IMR-90 (cell line): ENCODE results near the gene LCE4A. TPM values are rescaled to one million over a fixed set of nuclear protein-coding genes. Genes with fewer than 3 reads are reported as not detected.

Source experiments
- ATAC-seq: fragments of 200-7000 bp; cut with Tn5 transposase; 2 replicates; pipeline ENCODE4 v1.9.1; 2020; ENCODE audit warnings: low read depth, mild to moderate bottlenecking, moderate library complexity
- BruUV-seq: library from RNA; stranded (reverse); fragments of 400-500 nt; replicated peaks from 2 replicates; lab custom pipeline; 2021; lab: Mats Ljungman, UMichigan
- CTCF ChIA-PET: fragments of 300-600 bp; formaldehyde crosslinking; extraction: SDS; loops from one replicate; lab custom pipeline; 2021; ENCODE audit warnings: antibody characterized with exemption; lab: Yijun Ruan, JAX
- POLR2A ChIA-PET: fragments of 300-600 bp; sonication (Branson Sonifier 250); formaldehyde crosslinking; loops from one replicate; lab custom pipeline; 2022; ENCODE audit warnings: antibody characterized with exemption; ENCODE audit not compliant: unreplicated experiment; lab: Charles Lee
- DNase-seq: peaks from one replicate; pipeline ENCODE4 v3.0.0; 2013
- H2AFZ ChIP-seq: replicated peaks from 2 replicates; pipeline ENCODE3; 2013; ENCODE audit warnings: low read length, mild to moderate bottlenecking; ENCODE audit not compliant: poor library complexity
- H2AK5ac ChIP-seq: 2 replicates; pipeline ENCODE4 v1.6.1; 2013; ENCODE audit warnings: low read depth, low read length, inconsistent platforms
- H2AK9ac ChIP-seq: replicated peaks from 2 replicates; pipeline ENCODE3; 2013; ENCODE audit warnings: mild to moderate bottlenecking, low read depth, low read length, moderate library complexity; ENCODE audit not compliant: poor library complexity
- H2BK120ac ChIP-seq: 2 replicates; pipeline ENCODE4 v1.6.1; 2013; ENCODE audit warnings: low read depth, low read length, inconsistent platforms
- H2BK15ac ChIP-seq: 3 replicates; pipeline ENCODE4 v1.6.1; 2013; ENCODE audit warnings: low read depth, low read length, inconsistent platforms
- H2BK20ac ChIP-seq: 2 replicates; pipeline ENCODE4 v1.6.1; 2013; ENCODE audit warnings: low read depth, mild to moderate bottlenecking, inconsistent platforms, low read length, moderate library complexity
- H2BK5ac ChIP-seq: 2 replicates; pipeline ENCODE4 v1.6.1; 2013; ENCODE audit warnings: mild to moderate bottlenecking, low read depth, low read length, inconsistent platforms; ENCODE audit not compliant: poor library complexity, severe bottlenecking
- H3K14ac ChIP-seq: replicated peaks from 2 replicates; pipeline ENCODE4 v1.6.1; 2013; ENCODE audit warnings: low read depth, low read length, inconsistent platforms
- H3K18ac ChIP-seq: 2 replicates; pipeline ENCODE4 v1.6.1; 2013; ENCODE audit warnings: low read depth, low read length, control low read depth
- H3K23ac ChIP-seq: 2 replicates; pipeline ENCODE4 v1.6.1; 2013; ENCODE audit warnings: low read depth, low read length, inconsistent platforms
- H3K27ac ChIP-seq: 2 replicates; pipeline ENCODE4 v1.5.1; 2013; ENCODE audit warnings: mild to moderate bottlenecking, control low read depth, low read length; ENCODE audit not compliant: insufficient read depth
- H3K27me3 ChIP-seq: 2 replicates; pipeline ENCODE4 v1.6.1; 2013; ENCODE audit warnings: low read length; ENCODE audit not compliant: control insufficient read depth, insufficient read depth
- H3K36me3 ChIP-seq: 2 replicates; pipeline ENCODE4 v1.6.1; 2013; ENCODE audit warnings: low read length, mixed read lengths; ENCODE audit not compliant: control insufficient read depth, insufficient read depth
- H3K4ac ChIP-seq: 2 replicates; pipeline ENCODE4 v1.6.1; 2013; ENCODE audit warnings: low read depth, low read length, inconsistent platforms
- H3K4me1 ChIP-seq: 2 replicates; pipeline ENCODE4 v1.6.1; 2013; ENCODE audit warnings: low read length, mixed read lengths; ENCODE audit not compliant: control insufficient read depth, insufficient read depth
- H3K4me2 ChIP-seq: 2 replicates; pipeline ENCODE4 v1.6.1; 2013; ENCODE audit warnings: low read depth, mild to moderate bottlenecking, control low read depth, low read length, moderate library complexity
- H3K4me3 ChIP-seq: 2 replicates; pipeline ENCODE4 v1.5.1; 2013; ENCODE audit warnings: low read depth, mild to moderate bottlenecking, control low read depth, low read length, moderate library complexity; ENCODE audit not compliant: insufficient read depth
- H3K56ac ChIP-seq: 2 replicates; pipeline ENCODE4 v1.6.1; 2013; ENCODE audit warnings: low read length, inconsistent platforms; ENCODE audit not compliant: insufficient read depth; ENCODE audit errors: extremely low read depth
- H3K79me1 ChIP-seq, 2 experiments: 2 replicates each; pipeline ENCODE4 v1.6.1; 2013; ENCODE audit warnings: low read length in 2 of 2, inconsistent platforms in 1 of 2, low read depth in 1 of 2
- H3K9ac ChIP-seq: 2 replicates; pipeline ENCODE4 v1.6.1; 2013; ENCODE audit warnings: low read depth, low read length, control low read depth
- H3K9me1 ChIP-seq: 2 replicates; pipeline ENCODE4 v1.6.1; 2013; ENCODE audit warnings: low read length, inconsistent platforms; ENCODE audit not compliant: insufficient read depth
- H3K9me3 ChIP-seq: 2 replicates; pipeline ENCODE4 v1.6.1; 2013; ENCODE audit warnings: low read length; ENCODE audit not compliant: control insufficient read depth, insufficient read depth
- H4K20me1 ChIP-seq: 2 replicates; pipeline ENCODE4 v1.6.1; 2013; ENCODE audit warnings: low read length, inconsistent platforms; ENCODE audit not compliant: insufficient read depth
- H4K5ac ChIP-seq: 2 replicates; pipeline ENCODE4 v1.6.1; 2013; ENCODE audit warnings: mild to moderate bottlenecking, low read depth, low read length, control low read depth
- H4K8ac ChIP-seq, 2 experiments: 2 replicates each; pipeline ENCODE4 v1.6.1; 2013; ENCODE audit warnings: low read depth in 2 of 2, low read length in 2 of 2, control low read depth in 1 of 2, inconsistent platforms in 1 of 2
- H4K91ac ChIP-seq: 2 replicates; pipeline ENCODE4 v1.6.1; 2013; ENCODE audit warnings: low read depth, low read length, inconsistent platforms; ENCODE audit not compliant: insufficient read depth
- CHD1 ChIP-seq: IDR thresholded peaks from 2 replicates; pipeline ENCODE4 v1.6.1; 2012; ENCODE audit warnings: low read depth, low read length, improper control_type of control experiment
- CTCF ChIP-seq: conservative IDR thresholded peaks from 2 replicates; pipeline ENCODE4 v1.5.1; 2012; ENCODE audit warnings: mild to moderate bottlenecking, low read depth, low read length, improper control_type of control experiment
- ELK1 ChIP-seq: fragments of 150-350 bp; IDR thresholded peaks from 2 replicates; pipeline ENCODE4 v1.6.1; 2016; ENCODE audit warnings: low read depth, mild to moderate bottlenecking, low read length, moderate library complexity, borderline replicate concordance
- FOS ChIP-seq: fragments of 150-350 bp; IDR thresholded peaks from 2 replicates; pipeline ENCODE4 v1.6.1; 2016; ENCODE audit warnings: low read depth, low read length
- MAFK ChIP-seq: IDR thresholded peaks from 2 replicates; pipeline ENCODE4 v1.6.1; 2012; ENCODE audit warnings: low read depth, low read length, improper control_type of control experiment
- MAZ ChIP-seq: IDR thresholded peaks from 2 replicates; pipeline ENCODE4 v1.6.1; 2012; ENCODE audit warnings: low read depth, mild to moderate bottlenecking, low read length, improper control_type of control experiment, moderate library complexity, borderline replicate concordance
- RAD21 ChIP-seq: IDR thresholded peaks from 2 replicates; pipeline ENCODE4 v1.6.1; 2012; ENCODE audit warnings: low read length, improper control_type of control experiment
- SMC3 ChIP-seq: fragments of 150-350 bp; IDR thresholded peaks from 2 replicates; pipeline ENCODE4 v1.6.1; 2016; ENCODE audit warnings: low read depth, mild to moderate bottlenecking, antibody characterized with exemption, low read length, moderate library complexity
- WGBS, 2 experiments: methylation state at CpG; one replicate each; pipeline versions ENCODE4 v1.1.5 to v1.1.7; 2013; ENCODE audit warnings: missing lambda C conversion rate in 2 of 2; ENCODE audit not compliant: insufficient read length in 1 of 2; ENCODE audit errors: extremely low coverage in 2 of 2; 5-methylcytosine and 5-hydroxymethylcytosine counted together
- dilution Hi-C: fragments of 300-500 bp; cut with HindIII; formaldehyde crosslinking; loops from one replicate; pipeline ENCODE4 v1.14.3; 2018; ENCODE audit warnings: low sequenced_read_pairs; ENCODE audit not compliant: unreplicated experiment
- in situ Hi-C: fragments of 300-500 bp; cut with MboI; formaldehyde crosslinking; loops from 3 replicates; pipeline ENCODE4 v1.14.3; 2019; ENCODE audit warnings: low sequenced_read_pairs, inconsistent platforms, mixed read lengths
- intact Hi-C: fragments of 100-400 bp; cut with micrococcal nuclease; formaldehyde crosslinking; loops from 2 replicates; pipeline ENCODE4 v1.10.0; 2022
- polyA plus RNA-seq, 3 experiments: library from polyadenylated mRNA; depleted of rRNA; stranded (reverse); fragments of >200 nt; gene quantifications; 2 replicates each; pipeline ENCODE4 v1.2.3, GENCODE V29; 2012; ENCODE audit warnings: low replicate concordance in 1 of 3
- total RNA-seq: library from RNA; depleted of rRNA; stranded (reverse); fragments of >200 nt; gene quantifications from 2 replicates; pipeline ENCODE4 v1.2.3, GENCODE V29; 2012

Gene LCE4A
- total and polyA plus RNA-seq, 2 of the 4 experiments (the other 2 are of a cell fraction), result not detected

GRCh38 chr1:152681616-152682015 lies 26.3 kb upstream of the LCE4A start:
- no peak overlapping the region for H2AK9ac ChIP-seq
- POLR2A ChIA-PET, result no interaction called here
- no TSS peak for BruUV-seq
- H3K36me3 ChIP-seq, result no peaks in the 10 kb centered on the region
- no peak overlapping the region for H3K23ac ChIP-seq
- WGBS, 2 experiments, result 20% methylated on average over 1 of the region's 2 CpGs; no CpG with 5 or more reads in 1 of the 2 experiments
- no peak overlapping the region for H3K4ac ChIP-seq
- H2BK5ac ChIP-seq, result no peak overlapping the region
- no peak for ATAC-seq
- H3K56ac ChIP-seq, result no peak overlapping the region
- no peak overlapping the region for H3K27ac ChIP-seq
- no peak overlapping the region for H2BK15ac ChIP-seq
- H2BK120ac ChIP-seq, result no peak overlapping the region
- H3K9ac ChIP-seq, result no peak overlapping the region
- no peak overlapping the region for H4K5ac ChIP-seq
- no peaks in the 10 kb centered on the region for H4K20me1 ChIP-seq
- H3K14ac ChIP-seq, result no peak overlapping the region
- H3K18ac ChIP-seq, result no peak overlapping the region
- TF ChIP-seq MAZ (no peak), CTCF (no peak), CHD1 (no peak), SMC3 (no peak), FOS (no peak), MAFK (no peak), RAD21 (no peak), ELK1 (no peak)
- in situ Hi-C loops (no loop called here), intact Hi-C loops (no loop called here), dilution Hi-C loops (no loop called here)
- H4K91ac ChIP-seq, result no peak overlapping the region
- CTCF ChIA-PET, result no interaction called here
- H3K9me1 ChIP-seq, result no peaks in the 10 kb centered on the region
- no peaks in the 10 kb centered on the region for H3K4me1 ChIP-seq
- no peak overlapping the region for H2BK20ac ChIP-seq
- H3K9me3 ChIP-seq, result no peaks in the 10 kb centered on the region
- no peak overlapping the region for H3K4me2 ChIP-seq
- no peaks in the 10 kb centered on the region for H3K79me1 ChIP-seq
- no peak overlapping the region for H4K8ac ChIP-seq
- H2AK5ac ChIP-seq, result no peak overlapping the region
- no peak for DNase-seq
- H3K27me3 ChIP-seq, result peaks cover 1% of the 10 kb centered on the region; the same call in 1 of the 2 replicates
- H3K4me3 ChIP-seq, result no peak overlapping the region
- H2AFZ ChIP-seq, result no peak overlapping the region
